ENCODE results near the gene ADH1A.

DNA sequence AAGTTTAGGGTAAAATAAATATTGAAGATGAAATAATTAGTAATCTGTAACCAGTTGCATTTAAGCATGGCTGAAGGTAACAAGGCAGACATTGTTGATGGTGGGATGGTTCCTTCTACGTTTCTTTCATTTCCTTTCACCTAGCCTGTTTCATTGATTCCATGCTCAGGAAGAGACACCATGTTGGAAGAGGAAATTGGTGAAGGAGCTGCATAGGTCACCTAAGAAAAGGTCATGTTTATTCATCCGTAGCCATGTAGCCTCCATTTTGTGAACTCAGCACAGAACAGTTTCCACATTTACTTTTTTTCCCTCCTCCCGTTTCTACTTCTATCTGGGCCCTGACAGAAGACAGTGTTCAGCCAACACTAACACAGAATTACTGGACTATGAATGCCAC lies 26.6 kb upstream of the ADH1A start:
- TF ChIP-seq, protein P1, sequence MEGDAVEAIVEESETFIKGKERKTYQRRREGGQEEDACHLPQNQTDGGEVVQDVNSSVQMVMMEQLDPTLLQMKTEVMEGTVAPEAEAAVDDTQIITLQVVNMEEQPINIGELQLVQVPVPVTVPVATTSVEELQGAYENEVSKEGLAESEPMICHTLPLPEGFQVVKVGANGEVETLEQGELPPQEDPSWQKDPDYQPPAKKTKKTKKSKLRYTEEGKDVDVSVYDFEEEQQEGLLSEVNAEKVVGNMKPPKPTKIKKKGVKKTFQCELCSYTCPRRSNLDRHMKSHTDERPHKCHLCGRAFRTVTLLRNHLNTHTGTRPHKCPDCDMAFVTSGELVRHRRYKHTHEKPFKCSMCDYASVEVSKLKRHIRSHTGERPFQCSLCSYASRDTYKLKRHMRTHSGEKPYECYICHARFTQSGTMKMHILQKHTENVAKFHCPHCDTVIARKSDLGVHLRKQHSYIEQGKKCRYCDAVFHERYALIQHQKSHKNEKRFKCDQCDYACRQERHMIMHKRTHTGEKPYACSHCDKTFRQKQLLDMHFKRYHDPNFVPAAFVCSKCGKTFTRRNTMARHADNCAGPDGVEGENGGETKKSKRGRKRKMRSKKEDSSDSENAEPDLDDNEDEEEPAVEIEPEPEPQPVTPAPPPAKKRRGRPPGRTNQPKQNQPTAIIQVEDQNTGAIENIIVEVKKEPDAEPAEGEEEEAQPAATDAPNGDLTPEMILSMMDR (conservative IDR thresholded peaks at IDR 0.05), result no peak
- no peak for TF ChIP-seq ZFX (IDR thresholded peaks at IDR 0.05)

Measured in C4-2B (cell line).